Aorta (tissue), 5 donors: Measurements from ENCODE around the gene MYO3B. TPM values are rescaled to one million over a fixed set of nuclear protein-coding genes. Genes with fewer than 3 reads are reported as not detected.
"Not testable (repeated sequence)": the region's sequence is repeated elsewhere in the genome, so short reads cannot be mapped to it uniquely, and the experiment has no call there.

ENCODE experiments used
- ATAC-seq: fragments of 200-7000 bp; cut with Tn5 transposase; one replicate; pipeline ENCODE4 v1.9.1; 2022; ENCODE audit warnings: moderate library complexity; ENCODE audit not compliant: low FRiP score
- DNase-seq, 2 donors: peaks; one replicate each; pipeline ENCODE4 v3.0.0-alpha.2; 2020
- H3K27ac ChIP-seq, 2 donors: one replicate each; pipeline ENCODE4 v1.5.1; 2013; ENCODE audit warnings: low read length in 2 of 2, mild to moderate bottlenecking in 2 of 2, moderate library complexity in 2 of 2, control low read depth in 1 of 2, inconsistent platforms in 1 of 2, low read depth in 1 of 2
- H3K27me3 ChIP-seq, 2 donors: one replicate each; pipeline ENCODE4 v1.6.1; 2013; ENCODE audit warnings: control low read depth in 1 of 2, low read length in 1 of 2, mild to moderate bottlenecking in 1 of 2, moderate library complexity in 1 of 2; ENCODE audit not compliant: insufficient read depth in 2 of 2, control insufficient read depth in 1 of 2
- H3K36me3 ChIP-seq, 2 donors: one replicate each; pipeline ENCODE4 v1.6.1; 2013; ENCODE audit warnings: control low read depth in 1 of 2, low read length in 1 of 2, mild to moderate bottlenecking in 1 of 2; ENCODE audit not compliant: insufficient read depth in 2 of 2, control insufficient read depth in 1 of 2
- H3K4me1 ChIP-seq, 2 donors: one replicate each; pipeline ENCODE4 v1.6.1; 2013; ENCODE audit warnings: low read length in 2 of 2, control low read depth in 1 of 2, mild to moderate bottlenecking in 1 of 2, moderate library complexity in 1 of 2; ENCODE audit not compliant: insufficient read depth in 2 of 2, control insufficient read depth in 1 of 2
- H3K4me3 ChIP-seq, 2 donors: one replicate each; pipeline ENCODE4 v1.5.1; 2013; ENCODE audit warnings: low read length in 2 of 2, control low read depth in 1 of 2, mild to moderate bottlenecking in 1 of 2
- H3K9me3 ChIP-seq: one replicate; pipeline ENCODE4 v1.6.1; 2013; ENCODE audit warnings: mild to moderate bottlenecking, low read length; ENCODE audit not compliant: control insufficient read depth
- WGBS, 2 donors: extraction: QIAGEN DNeasy Blood & Tissue Kit; methylation state at CpG; one replicate each; pipeline ENCODE4 v1.1.7; 2013; 5-methylcytosine and 5-hydroxymethylcytosine counted together
- intact Hi-C, 2 donors: fragments of 100-400 bp; cut with DNase I; formaldehyde crosslinking; loops; one replicate each; pipeline versions ENCODE4 v1.14.2 to v1.15.0; 2022
- polyA plus RNA-seq, 2 donors: library from polyadenylated mRNA; stranded (reverse); fragments of 200-250 nt; gene quantifications; one replicate each; pipeline ENCODE4 v1.2.3, GENCODE V29; 2013
- total RNA-seq, 2 donors: library from RNA; stranded (reverse); fragmentation: NEBNext Ultra II Directional; extraction: Animal tissue kit (Norgen Biotek cat#: 25700); gene quantifications; one replicate each; pipeline ENCODE4 v1.2.1, GENCODE V29; 2021
- donor health status: healthy with polysubstance abuse.
- donor health status: Bipolar disorder and iron deficiency.
- donor health status: DM: no; HTN: no; CAD: no.
- donor health status: DM: no; HTN: no; CAD: no.
- donor health status: DM: yes; HTN: yes; CAD: no.

MYO3B gene
- total and polyA plus RNA-seq, 4 donors = 0.05 to 0.32 TPM; not detected in 2

GRCh38 chr2:170254293-170254732 lies 76.4 kb downstream of the MYO3B start:
- Histone ChIP-seq H3K27ac (no peak overlapping the region), H3K27me3 (no peaks in the 10 kb centered on the region), H3K9me3 (no peaks in the 10 kb centered on the region), H3K4me1 (peaks cover 0 to 2% of the 10 kb centered on the region in 2 donors), H3K4me3 (no peak overlapping the region), H3K36me3 (no peaks in the 10 kb centered on the region)
- WGBS, 2 donors = 82 to 87% methylated on average over 7 of the region's 7 CpGs
- no peak for ATAC-seq
- intact Hi-C loops = no loop called here
- DNase-seq = peak in 1 of 2 donors; percentile 60

GRCh38 chr2:170255137-170255536 lies 77.2 kb downstream of the MYO3B start:
- no peak for ATAC-seq
- Histone ChIP-seq H3K27ac (no peak overlapping the region), H3K27me3 (no peaks in the 10 kb centered on the region), H3K36me3 (no peaks in the 10 kb centered on the region), H3K4me1 (peaks cover 0 to 2% of the 10 kb centered on the region in 2 donors), H3K4me3 (no peak overlapping the region), H3K9me3 (no peaks in the 10 kb centered on the region)
- WGBS, 2 donors = 81 to 87% methylated on average over 3 of the region's 3 CpGs
- DNase-seq = no peak
- intact Hi-C loops = no loop called here

DNA sequence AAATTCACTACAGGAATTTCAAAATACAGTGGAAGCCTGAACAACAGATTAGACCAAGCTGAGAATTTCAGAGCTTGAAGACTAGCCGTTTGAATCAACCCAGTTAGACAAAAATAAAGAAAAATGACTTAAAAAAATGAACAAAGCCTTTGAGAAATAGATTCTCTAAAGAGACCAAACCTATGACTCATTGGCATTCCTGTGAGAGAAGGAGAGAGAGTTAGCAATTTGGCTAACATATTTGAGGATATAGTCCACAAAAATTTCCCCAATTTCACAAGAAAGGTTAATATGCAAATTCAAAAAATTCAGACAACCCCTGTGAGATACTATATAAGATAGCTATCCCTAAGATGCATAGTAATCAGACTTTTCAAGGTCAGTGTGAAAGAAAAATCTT lies 78.0 kb downstream of the MYO3B start:
- Histone ChIP-seq H3K27me3 (no peaks in the 10 kb centered on the region), H3K9me3 (no peaks in the 10 kb centered on the region), H3K36me3 (no peaks in the 10 kb centered on the region), H3K4me1 (peaks cover 0 to 2% of the 10 kb centered on the region in 2 donors), H3K27ac (no peak overlapping the region), H3K4me3 (no peak overlapping the region)
- DNase-seq (no peak), ATAC-seq (no peak)
- 12% methylated on average over 1 of the region's 1 CpG for WGBS, 2 donors
- intact Hi-C loops = no loop called here

- H3K36me3 ChIP-seq = no peaks in the 10 kb centered on the region
- intact Hi-C loops = no loop called here
- peaks cover 3% of the 10 kb centered on the region for H3K9me3 ChIP-seq
- H3K27me3 ChIP-seq = no peaks in the 10 kb centered on the region
- no peak overlapping the region for H3K4me3 ChIP-seq
- ATAC-seq (no peak), DNase-seq (no peak)
- H3K4me1 ChIP-seq = no peaks in the 10 kb centered on the region
- no peak overlapping the region for H3K27ac ChIP-seq
- WGBS, 2 donors = 75 to 83% methylated on average over 3 of the region's 3 CpGs
These were observed 80.4 kb downstream of the MYO3B start for GRCh38 chr2:170258382-170258781.

DNA sequence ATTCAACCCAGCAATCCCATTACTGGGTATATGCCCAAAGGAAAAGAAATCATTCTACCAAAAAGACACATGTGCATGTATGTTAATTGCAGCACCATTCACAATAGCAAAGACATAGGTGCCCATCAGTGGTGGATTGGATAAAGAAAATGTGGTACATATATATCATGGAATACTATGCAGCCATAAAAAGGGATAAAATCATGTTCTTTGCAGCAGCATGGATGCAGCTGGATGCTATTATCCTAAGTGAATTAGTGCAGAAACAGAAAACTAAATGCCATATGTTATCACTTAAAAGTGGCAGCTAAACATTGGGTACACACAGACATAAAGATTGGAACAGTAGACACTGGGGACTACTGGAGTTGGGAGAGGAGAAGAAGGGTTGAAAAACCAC lies 82.2 kb downstream of the MYO3B start:
- Histone ChIP-seq H3K9me3 (peaks cover 8% of the 10 kb centered on the region), H3K4me1 (no peaks in the 10 kb centered on the region), H3K4me3 (no peak overlapping the region), H3K27me3 (no peaks in the 10 kb centered on the region), H3K36me3 (no peaks in the 10 kb centered on the region), H3K27ac (no peak overlapping the region)
- intact Hi-C loops = no loop called here
- ATAC-seq (no peak), DNase-seq (no peak)

DNA sequence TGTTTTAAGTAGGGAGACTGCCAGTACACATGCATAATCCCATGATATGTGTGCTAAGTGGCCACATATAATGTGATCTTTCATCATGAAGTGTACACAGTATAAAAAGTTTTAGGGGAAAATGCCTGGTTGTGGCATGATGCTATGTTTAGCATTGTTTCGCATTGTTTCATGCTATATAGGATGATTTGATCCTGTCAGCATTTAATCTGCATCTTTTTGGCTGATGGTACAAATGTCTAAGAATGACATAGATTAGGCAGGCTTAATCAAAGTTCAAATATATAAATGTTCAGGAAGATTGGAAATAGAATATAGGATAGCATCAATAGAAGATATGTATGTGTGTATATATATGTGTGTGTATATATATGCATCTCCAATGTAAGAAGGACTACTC lies 83.6 kb downstream of the MYO3B start:
- DNase-seq (no peak), ATAC-seq (no peak)
- Histone ChIP-seq H3K9me3 (peaks cover 8% of the 10 kb centered on the region), H3K27ac (no peak overlapping the region), H3K4me3 (no peak overlapping the region), H3K27me3 (no peaks in the 10 kb centered on the region), H3K4me1 (no peaks in the 10 kb centered on the region), H3K36me3 (no peaks in the 10 kb centered on the region)
- WGBS, 2 donors = 89 to 90% methylated on average over 1 of the region's 1 CpG
- intact Hi-C loops = no loop called here

- Histone ChIP-seq H3K27me3 (no peaks in the 10 kb centered on the region), H3K9me3 (peaks cover 8% of the 10 kb centered on the region), H3K36me3 (no peaks in the 10 kb centered on the region), H3K27ac (no peak overlapping the region), H3K4me1 (no peaks in the 10 kb centered on the region), H3K4me3 (no peak overlapping the region)
- no peak for ATAC-seq
- DNase-seq = no peak
- 86 to 89% methylated on average over 2 of the region's 2 CpGs for WGBS, 2 donors
- intact Hi-C loops = no loop called here
These were observed 84.4 kb downstream of the MYO3B start for GRCh38 chr2:170262343-170262742.

GRCh38 chr2:170262806-170263205 lies 84.9 kb downstream of the MYO3B start:
- Histone ChIP-seq H3K27me3 (no peaks in the 10 kb centered on the region), H3K4me3 (no peak overlapping the region), H3K9me3 (peaks cover 8% of the 10 kb centered on the region), H3K36me3 (no peaks in the 10 kb centered on the region), H3K27ac (no peak overlapping the region), H3K4me1 (no peaks in the 10 kb centered on the region)
- intact Hi-C loops = no loop called here
- ATAC-seq = no peak
- DNase-seq = no peak
- 85 to 87% methylated on average over 4 of the region's 4 CpGs for WGBS, 2 donors

- H3K27me3 ChIP-seq, H3K9me3 ChIP-seq, DNase-seq, H3K36me3 ChIP-seq, H3K4me3 ChIP-seq, H3K4me1 ChIP-seq, intact Hi-C loops, ATAC-seq, H3K27ac ChIP-seq: not testable (repeated sequence)
- 79% methylated on average over 7 of the region's 7 CpGs for WGBS, 2 donors
These were observed 86.0 kb downstream of the MYO3B start for GRCh38 chr2:170263728-170264521.
